ENCODE results near the gene KSR2. TPM values are rescaled to one million over a fixed set of nuclear protein-coding genes. Genes with fewer than 3 reads are reported as not detected.

Gene KSR2
- total RNA-seq, 1 donor from 2014 or later, result 0.25 TPM

DNA sequence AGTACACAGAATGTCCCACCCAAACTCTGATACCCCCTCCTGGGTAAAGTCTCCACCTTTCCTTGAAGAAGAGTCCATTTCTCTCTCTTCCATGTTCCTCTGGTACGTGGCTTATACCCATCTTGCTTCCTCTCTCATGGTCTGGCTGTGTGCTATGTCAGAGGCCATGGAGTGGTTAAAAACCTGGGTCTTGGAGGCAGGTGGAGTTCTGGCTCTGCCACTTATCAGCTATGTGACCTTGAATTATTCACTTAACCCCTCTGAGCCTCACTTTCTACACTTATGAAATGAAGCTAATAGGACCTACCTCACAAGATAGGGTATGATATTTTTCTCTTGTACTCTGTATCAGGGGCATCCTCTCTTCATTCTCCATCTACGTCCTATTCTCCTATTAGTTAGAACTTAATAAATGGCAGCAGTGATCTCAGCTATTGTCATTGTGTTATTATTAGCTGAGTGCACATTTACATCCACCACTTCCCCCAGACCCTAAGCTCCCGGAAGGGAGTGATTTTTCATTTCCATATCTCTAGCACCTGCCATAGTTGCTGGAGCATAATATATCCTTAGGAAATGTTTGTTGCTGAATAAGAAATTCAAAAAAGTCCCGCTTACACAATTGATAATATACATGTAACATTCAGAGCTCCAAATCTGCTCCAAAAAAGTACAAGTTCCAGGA is 547.6 kb downstream of the KSR2 start:
- Histone ChIP-seq H3K4me3 (no peak overlapping the region), H3K4me1 (no peaks in the 10 kb centered on the region), H3K36me3 (no peaks in the 10 kb centered on the region), H3K27me3 (no peaks in the 10 kb centered on the region), H3K9me3 (no peaks in the 10 kb centered on the region), H3K27ac (no peak overlapping the region)
- intact Hi-C loops (cut with DNase I), result no loop called here
- TF ChIP-seq CTCF (IDR thresholded peaks at IDR 0.05) (no peak), POLR2A (IDR thresholded peaks at IDR 0.05) (no peak), POLR2AphosphoS5 (IDR thresholded peaks at IDR 0.05; ENCODE audit: insufficient read depth in 1 of 2, low read depth in 1 of 2) (no peak)
- no peak for DNase-seq (ENCODE audit: extremely low spot score in 2 of 2)

- Histone ChIP-seq H3K27ac (no peak overlapping the region), H3K36me3 (no peaks in the 10 kb centered on the region), H3K27me3 (no peaks in the 10 kb centered on the region), H3K4me1 (no peaks in the 10 kb centered on the region), H3K4me3 (no peak overlapping the region), H3K9me3 (no peaks in the 10 kb centered on the region)
- intact Hi-C loops (cut with DNase I), result no loop called here
- no peak for TF ChIP-seq CTCF (IDR thresholded peaks at IDR 0.05)
- TF ChIP-seq POLR2AphosphoS5 (IDR thresholded peaks at IDR 0.05; ENCODE audit: insufficient read depth in 1 of 2, low read depth in 1 of 2), result no peak
- no peak for TF ChIP-seq POLR2A (IDR thresholded peaks at IDR 0.05)
- DNase-seq (ENCODE audit: extremely low spot score in 2 of 2), result no peak
These were observed 551.8 kb downstream of the KSR2 start for GRCh38 chr12:117417004-117417403.

DNA sequence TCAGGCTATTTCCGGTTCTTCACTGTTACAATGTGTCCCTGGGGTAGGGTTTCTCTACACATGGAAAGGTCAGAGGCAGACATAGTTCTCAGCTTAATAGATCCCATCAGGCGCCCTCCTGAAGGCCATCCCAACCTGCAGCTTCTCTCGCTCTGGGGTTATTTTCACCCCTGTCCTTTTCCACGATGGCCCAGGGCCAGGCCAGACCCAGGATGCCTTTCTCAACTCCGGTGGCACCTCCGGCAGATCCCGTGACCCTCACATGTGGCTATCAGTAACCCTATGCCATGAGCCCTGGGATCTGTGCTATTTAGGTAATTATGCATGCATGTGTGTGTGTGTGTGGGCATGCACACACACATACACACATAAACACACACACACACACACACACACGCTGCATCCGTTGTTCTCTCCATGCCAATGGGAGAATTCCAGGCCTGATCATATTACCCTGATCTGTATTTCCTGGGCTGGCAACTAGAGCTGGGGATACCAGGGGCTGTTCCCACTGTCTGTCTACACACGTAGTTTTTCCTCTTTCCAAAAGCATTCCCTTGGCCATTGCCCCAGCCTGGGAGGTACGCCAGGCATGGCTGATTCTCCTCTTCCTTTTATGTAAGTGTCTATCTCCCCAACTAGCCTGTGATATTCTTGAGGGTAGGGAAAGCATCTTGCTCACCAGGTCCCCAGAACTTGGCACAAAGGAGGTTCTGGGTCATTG is 556.2 kb downstream of the KSR2 start:
- DNase-seq (ENCODE audit: extremely low spot score in 2 of 2), result no peak
- Histone ChIP-seq H3K4me3 (no peak overlapping the region), H3K27me3 (no peaks in the 10 kb centered on the region), H3K36me3 (no peaks in the 10 kb centered on the region), H3K27ac (no peak overlapping the region), H3K9me3 (no peaks in the 10 kb centered on the region), H3K4me1 (peaks cover 8% of the 10 kb centered on the region)
- intact Hi-C loops (cut with DNase I), result no loop called here
- TF ChIP-seq POLR2A (IDR thresholded peaks at IDR 0.05) (no peak), POLR2AphosphoS5 (IDR thresholded peaks at IDR 0.05; ENCODE audit: insufficient read depth in 1 of 2, low read depth in 1 of 2) (no peak), CTCF (IDR thresholded peaks at IDR 0.05) (no peak)

- intact Hi-C loops (cut with DNase I), result no loop called here
- Histone ChIP-seq H3K9me3 (no peaks in the 10 kb centered on the region), H3K36me3 (no peaks in the 10 kb centered on the region), H3K27ac (no peak overlapping the region), H3K4me3 (no peak overlapping the region), H3K27me3 (no peaks in the 10 kb centered on the region), H3K4me1 (peaks cover 8% of the 10 kb centered on the region)
- DNase-seq (ENCODE audit: extremely low spot score in 2 of 2), result no peak
- TF ChIP-seq CTCF (IDR thresholded peaks at IDR 0.05) (no peak), POLR2AphosphoS5 (IDR thresholded peaks at IDR 0.05; ENCODE audit: insufficient read depth in 1 of 2, low read depth in 1 of 2) (no peak), POLR2A (IDR thresholded peaks at IDR 0.05) (no peak)
These were observed 559.5 kb downstream of the KSR2 start for GRCh38 chr12:117409286-117409685.
